Measurements from ENCODE around the gene ARSG.
"Not testable (repeated sequence)": the region's sequence is repeated elsewhere in the genome, so short reads cannot be mapped to it uniquely, and the experiment has no call there.

Gene ARSG

GRCh38 chr17:68248891-68249290 lies 42.4 kb upstream of the ARSG start:
- TF ChIP-seq ZNF510 (tag by site-specific recombination; IDR thresholded peaks at IDR 0.05; ENCODE audit: insufficient replicate concordance) (no peak), ZNF76 (tag by site-specific recombination; IDR thresholded peaks at IDR 0.05; ENCODE audit: borderline replicate concordance, low read depth) (no peak), SP7 (tag by site-specific recombination; IDR thresholded peaks at IDR 0.05) (0 out of 2 replicates have a peak, but pooled peaks have one; percentile 15), ZFP41 (tag by site-specific recombination; IDR thresholded peaks at IDR 0.05; ENCODE audit: borderline replicate concordance) (no peak), ZBTB26 (tag by site-specific recombination; optimal IDR thresholded peaks at IDR 0.05) (no peak)
- POLR2A ChIA-PET, result interaction anchor here (0.9 to 2.5 kb wide), 4 partner anchors 10 to 210 kb away, joined by 3 to 32 read pairs (median 10); partner anchors contain the start of genes ARSG, SLC16A6 and WIPI1
- Histone ChIP-seq H3K4me3 (ENCODE audit: low read depth, low read length) (no peak overlapping the region; the same call in 1 of the 2 replicates), H3K9me3 (ENCODE audit: control insufficient read depth, insufficient read depth, low read depth, low read length) (no peaks in the 10 kb centered on the region), H3K4me1 (ENCODE audit: control insufficient read depth, insufficient read depth, low read length) (peaks cover 5% of the 10 kb centered on the region), H3K27ac (ENCODE audit: extremely low read depth, low read depth, low read length) (peak overlapping the region; percentile 79; the same call in 1 of the 2 replicates), H3K36me3 (ENCODE audit: control insufficient read depth in 2 of 2, insufficient read depth in 1 of 2, low read length in 2 of 2) (peaks cover 23 to 48% of the 10 kb centered on the region in 2 experiments)
- CTCF ChIA-PET, result interaction anchor here (1.1 to 3.0 kb wide), 5 partner anchors 15 to 187 kb away, joined by 3 to 23 read pairs (median 6); no protein-coding TSS in a partner anchor

- no peak overlapping the region for H3K27ac ChIP-seq (ENCODE audit: extremely low read depth, low read depth, low read length)
- H3K4me1 ChIP-seq (ENCODE audit: control insufficient read depth, insufficient read depth, low read length), result peaks cover 5% of the 10 kb centered on the region
- peaks cover 24 to 52% of the 10 kb centered on the region in 2 experiments for H3K36me3 ChIP-seq (ENCODE audit: control insufficient read depth in 2 of 2, insufficient read depth in 1 of 2, low read length in 2 of 2)
- H3K4me3 ChIP-seq (ENCODE audit: low read depth, low read length), result no peak overlapping the region
- ChIA-PET POLR2A (interaction anchor here (2.5 kb wide), 1 partner anchor 42 kb away, joined by 13 read pairs; the partner anchor contains the start of genes ARSG and SLC16A6), CTCF (interaction anchor here (0.7 to 3.0 kb wide), 5 partner anchors 14 to 186 kb away, joined by 3 to 23 read pairs (median 6); no protein-coding TSS in a partner anchor)
- H3K9me3 ChIP-seq (ENCODE audit: control insufficient read depth, insufficient read depth, low read depth, low read length), result no peaks in the 10 kb centered on the region
- no peak for TF ChIP-seq ZNF580 (tag by site-specific recombination; IDR thresholded peaks at IDR 0.05)
- TF ChIP-seq ZNF19 (tag by site-specific recombination; IDR thresholded peaks at IDR 0.05; ENCODE audit: low read depth), result no peak
- TF ChIP-seq ZNF341 (tag by site-specific recombination; IDR thresholded peaks at IDR 0.05; ENCODE audit: low read depth), result no peak
- TF ChIP-seq ZNF571 (tag by site-specific recombination; IDR thresholded peaks at IDR 0.05), result no peak
- TF ChIP-seq HOXD13 (CRISPR knock-in tag; IDR thresholded peaks at IDR 0.05; ENCODE audit: borderline replicate concordance), result no peak
- TF ChIP-seq ZNF221 (tag by site-specific recombination; IDR thresholded peaks at IDR 0.05; ENCODE audit: borderline replicate concordance), result no peak
- TF ChIP-seq GLIS2 (tag by site-specific recombination; IDR thresholded peaks at IDR 0.05), result no peak
- TF ChIP-seq ZNF302 (tag by site-specific recombination; IDR thresholded peaks at IDR 0.05; ENCODE audit: low read depth), result no peak
- no peak for TF ChIP-seq ZNF610 (tag by site-specific recombination; IDR thresholded peaks at IDR 0.05; ENCODE audit: borderline replicate concordance)
- TF ChIP-seq ZNF175 (tag by site-specific recombination; IDR thresholded peaks at IDR 0.05), result no peak
- no peak for TF ChIP-seq ZNF280C (tag by site-specific recombination; IDR thresholded peaks at IDR 0.05)
- TF ChIP-seq ZSCAN18 (tag by site-specific recombination; IDR thresholded peaks at IDR 0.05), result no peak
- TF ChIP-seq ZNF513 (tag by site-specific recombination; IDR thresholded peaks at IDR 0.05), result no peak
These were observed 41.9 kb upstream of the ARSG start for GRCh38 chr17:68249354-68249765.

GRCh38 chr17:68253426-68253825 lies 37.9 kb upstream of the ARSG start:
- POLR2A ChIA-PET; H3K27ac ChIP-seq (ENCODE audit: extremely low read depth, low read depth, low read length); H3K4me3 ChIP-seq (ENCODE audit: low read depth, low read length); H3K4me1 ChIP-seq (ENCODE audit: control insufficient read depth, insufficient read depth, low read length); H3K9me3 ChIP-seq (ENCODE audit: control insufficient read depth, insufficient read depth, low read depth, low read length): not testable (repeated sequence)
- CTCF ChIA-PET, result interaction anchor here (0.7 to 1.8 kb wide), 2 partner anchors 38 to 146 kb away, joined by 4 read pairs; no protein-coding TSS in a partner anchor
- H3K36me3 ChIP-seq (ENCODE audit: control insufficient read depth in 2 of 2, insufficient read depth in 1 of 2, low read length in 2 of 2), result peaks cover 39 to 83% of the 10 kb centered on the region in 2 experiments
